Epithelial cell of proximal tubule (primary cell): Measurements from ENCODE around the gene PPIL6. TPM values are rescaled to one million over a fixed set of nuclear protein-coding genes. Genes with fewer than 3 reads are reported as not detected.

Source experiments
- DNase-seq: peaks from one replicate; pipeline ENCODE4 v3.0.0-alpha.2; 2011; ENCODE audit warnings: low read depth
- H3K4me3 ChIP-seq: 2 replicates; pipeline ENCODE4 v1.5.1; 2011; ENCODE audit warnings: low read depth, mild to moderate bottlenecking, low read length
- CTCF ChIP-seq: conservative IDR thresholded peaks from 2 replicates; pipeline ENCODE4 v1.5.1; 2012; ENCODE audit warnings: low read depth, mild to moderate bottlenecking, low read length
- total RNA-seq: library from RNA; depleted of rRNA; stranded (reverse); fragments of >200 nt; gene quantifications from 2 replicates; pipeline ENCODE4 v1.2.3, GENCODE V29; 2015

Gene PPIL6
- total RNA-seq, 1 donor from 2014 or later: 2.5 TPM

GRCh38 chr6:109449064-109449794 lies 8.8 kb upstream of the PPIL6 start:
- DNase-seq: no peak
- TF ChIP-seq CTCF: no peak
- no peak overlapping the region for H3K4me3 ChIP-seq

GRCh38 chr6:109448615-109449014 lies 8.2 kb upstream of the PPIL6 start:
- no peak for TF ChIP-seq CTCF
- H3K4me3 ChIP-seq: no peak overlapping the region

GRCh38 chr6:109447878-109448555 lies 7.6 kb upstream of the PPIL6 start:
- no peak for TF ChIP-seq CTCF
- DNase-seq: no peak
- H3K4me3 ChIP-seq: no peak overlapping the region

More at GRCh38 chr6:109448615-109449014, 8.2 kb upstream of the PPIL6 start:
- DNase-seq: no peak

GRCh38 chr6:109447087-109447486 lies 6.7 kb upstream of the PPIL6 start:
- H3K4me3 ChIP-seq: no peak overlapping the region
- no peak for DNase-seq
- TF ChIP-seq CTCF: no peak

GRCh38 chr6:109446541-109446940 lies 6.1 kb upstream of the PPIL6 start:
- no peak for DNase-seq
- no peak overlapping the region for H3K4me3 ChIP-seq
- no peak for TF ChIP-seq CTCF

GRCh38 chr6:109446072-109446471 lies 5.6 kb upstream of the PPIL6 start:
- no peak for DNase-seq
- TF ChIP-seq CTCF: no peak
- no peak overlapping the region for H3K4me3 ChIP-seq
